ENCODE measurements around the gene CD300H.

DNA sequence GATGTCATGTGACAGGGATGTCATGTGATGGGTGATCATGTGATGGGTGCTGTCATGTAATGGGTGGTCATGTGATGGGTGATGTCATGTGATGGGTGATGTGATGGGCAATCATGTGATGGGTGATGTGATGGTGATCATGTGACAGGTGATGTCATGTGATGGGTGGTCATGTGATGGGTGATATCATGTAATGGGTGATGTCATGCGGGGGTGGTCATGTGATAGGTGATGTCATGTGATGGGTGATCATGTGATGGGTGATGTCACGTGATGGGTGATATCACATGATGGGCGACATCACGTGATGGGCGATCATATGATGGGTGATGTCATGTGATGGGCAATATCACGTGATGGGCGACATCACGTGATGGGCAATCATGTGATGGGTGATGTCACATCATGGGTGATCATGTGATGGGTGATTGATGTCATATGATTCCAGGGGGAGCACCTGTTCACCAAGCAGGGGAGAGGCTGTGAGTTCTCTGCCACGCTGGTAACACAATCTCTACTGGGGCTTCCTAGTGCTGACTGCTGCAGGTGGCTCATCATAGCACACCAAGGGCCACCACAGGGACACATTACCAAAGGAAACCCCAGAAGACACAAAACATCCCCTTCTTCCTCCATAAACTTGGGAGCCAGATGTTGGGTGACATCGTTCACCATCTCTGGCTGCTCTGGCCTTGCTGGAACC lies 52.5 kb downstream of the CD300H start:
- no peak for TF ChIP-seq EZH2phosphoT487 (IDR thresholded peaks at IDR 0.05; ENCODE audit: borderline replicate concordance, low read length)
- TF ChIP-seq, protein P1, sequence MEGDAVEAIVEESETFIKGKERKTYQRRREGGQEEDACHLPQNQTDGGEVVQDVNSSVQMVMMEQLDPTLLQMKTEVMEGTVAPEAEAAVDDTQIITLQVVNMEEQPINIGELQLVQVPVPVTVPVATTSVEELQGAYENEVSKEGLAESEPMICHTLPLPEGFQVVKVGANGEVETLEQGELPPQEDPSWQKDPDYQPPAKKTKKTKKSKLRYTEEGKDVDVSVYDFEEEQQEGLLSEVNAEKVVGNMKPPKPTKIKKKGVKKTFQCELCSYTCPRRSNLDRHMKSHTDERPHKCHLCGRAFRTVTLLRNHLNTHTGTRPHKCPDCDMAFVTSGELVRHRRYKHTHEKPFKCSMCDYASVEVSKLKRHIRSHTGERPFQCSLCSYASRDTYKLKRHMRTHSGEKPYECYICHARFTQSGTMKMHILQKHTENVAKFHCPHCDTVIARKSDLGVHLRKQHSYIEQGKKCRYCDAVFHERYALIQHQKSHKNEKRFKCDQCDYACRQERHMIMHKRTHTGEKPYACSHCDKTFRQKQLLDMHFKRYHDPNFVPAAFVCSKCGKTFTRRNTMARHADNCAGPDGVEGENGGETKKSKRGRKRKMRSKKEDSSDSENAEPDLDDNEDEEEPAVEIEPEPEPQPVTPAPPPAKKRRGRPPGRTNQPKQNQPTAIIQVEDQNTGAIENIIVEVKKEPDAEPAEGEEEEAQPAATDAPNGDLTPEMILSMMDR (conservative IDR thresholded peaks at IDR 0.05; ENCODE audit: low read depth, low read length): no peak

All from PC-3 (cell line).